ENCODE measurements around the gene ZCCHC14. TPM values are rescaled to one million over a fixed set of nuclear protein-coding genes. Genes with fewer than 3 reads are reported as not detected.

The ZCCHC14 gene
- total RNA-seq, 2 experiments from 2014 or later = 16.4 to 18.3 TPM

- no peaks in the 10 kb centered on the region for H3K27me3 ChIP-seq (ENCODE audit: control insufficient read depth in 1 of 2, insufficient read depth in 2 of 2, low read length in 2 of 2)
- Mint-ChIP-seq H3K4me3 (no peak overlapping the region), H3K36me3 (ENCODE audit: low read depth) (peaks cover 73% of the 10 kb centered on the region), H3K27me3 (no peaks in the 10 kb centered on the region), H3K27ac (no peak overlapping the region), H3K4me1 (ENCODE audit: low read depth) (peaks cover 10% of the 10 kb centered on the region), H3K9me3 (no peaks in the 10 kb centered on the region)
- no peak for TF ChIP-seq CTCF (IDR thresholded peaks at IDR 0.05)
- CTCF ChIA-PET = interaction anchor here (0.6 kb wide), 1 partner anchor 105 kb away, joined by 3 read pairs; no protein-coding TSS in a partner anchor
- no peak for DNase-seq
- POLR2A ChIA-PET = interaction anchor here (0.6 kb wide), 1 partner anchor 33 kb away, joined by 3 read pairs; no protein-coding TSS in a partner anchor
- ATAC-seq (ENCODE audit: poor library complexity) = no peak
- no peak overlapping the region for H3K27ac ChIP-seq (ENCODE audit: low read depth in 1 of 2, low read length in 2 of 2)
- peaks cover 12% of the 10 kb centered on the region for H3K4me1 ChIP-seq (ENCODE audit: insufficient read depth, low read length)
- no peak overlapping the region for H3K4me3 ChIP-seq (ENCODE audit: low read length)
- H3K9me3 ChIP-seq (ENCODE audit: control insufficient read depth in 1 of 2, insufficient read depth in 1 of 2, low read length in 2 of 2) = no peaks in the 10 kb centered on the region
- intact Hi-C loops (cut with DNase I, micrococcal nuclease) = no loop called here
- peaks cover 62% of the 10 kb centered on the region for H3K36me3 ChIP-seq (ENCODE audit: insufficient read depth, low read length)
Observed at GRCh38 chr16:87360862-87361610, 131.8 kb downstream of the ZCCHC14 start.

- CTCF ChIA-PET = no interaction called here
- POLR2A ChIA-PET = no interaction called here
- Histone ChIP-seq H3K36me3 (ENCODE audit: insufficient read depth, low read length) (peaks cover 56% of the 10 kb centered on the region), H3K27ac (ENCODE audit: low read depth in 1 of 2, low read length in 2 of 2) (no peak overlapping the region), H3K9me3 (ENCODE audit: control insufficient read depth in 1 of 2, insufficient read depth in 1 of 2, low read length in 2 of 2) (no peaks in the 10 kb centered on the region), H3K4me3 (ENCODE audit: low read length) (no peak overlapping the region), H3K27me3 (ENCODE audit: control insufficient read depth in 1 of 2, insufficient read depth in 2 of 2, low read length in 2 of 2) (no peaks in the 10 kb centered on the region), H3K4me1 (ENCODE audit: insufficient read depth, low read length) (peaks cover 2% of the 10 kb centered on the region)
- H3K27ac Mint-ChIP-seq = no peak overlapping the region
- no peaks in the 10 kb centered on the region for H3K9me3 Mint-ChIP-seq
- ATAC-seq (ENCODE audit: poor library complexity) (no peak), DNase-seq (no peak)
- no peak for TF ChIP-seq CTCF (IDR thresholded peaks at IDR 0.05)
- H3K4me1 Mint-ChIP-seq (ENCODE audit: low read depth) = no peaks in the 10 kb centered on the region
- H3K4me3 Mint-ChIP-seq = no peak overlapping the region
- H3K36me3 Mint-ChIP-seq (ENCODE audit: low read depth) = peaks cover 70% of the 10 kb centered on the region
- intact Hi-C loops (cut with DNase I, micrococcal nuclease) = no loop called here
- no peaks in the 10 kb centered on the region for H3K27me3 Mint-ChIP-seq
Observed at GRCh38 chr16:87359121-87359520, 133.7 kb downstream of the ZCCHC14 start.

- ATAC-seq (ENCODE audit: poor library complexity) (no peak), DNase-seq (no peak)
- Histone ChIP-seq H3K4me3 (ENCODE audit: low read length) (no peak overlapping the region), H3K27ac (ENCODE audit: low read depth in 1 of 2, low read length in 2 of 2) (no peak overlapping the region), H3K4me1 (ENCODE audit: insufficient read depth, low read length) (no peaks in the 10 kb centered on the region), H3K36me3 (ENCODE audit: insufficient read depth, low read length) (peaks cover 51% of the 10 kb centered on the region), H3K27me3 (ENCODE audit: control insufficient read depth in 1 of 2, insufficient read depth in 2 of 2, low read length in 2 of 2) (no peaks in the 10 kb centered on the region), H3K9me3 (ENCODE audit: control insufficient read depth in 1 of 2, insufficient read depth in 1 of 2, low read length in 2 of 2) (no peaks in the 10 kb centered on the region)
- Mint-ChIP-seq H3K4me3 (no peak overlapping the region), H3K4me1 (ENCODE audit: low read depth) (no peaks in the 10 kb centered on the region), H3K27ac (no peak overlapping the region), H3K27me3 (no peaks in the 10 kb centered on the region), H3K36me3 (ENCODE audit: low read depth) (peaks cover 67% of the 10 kb centered on the region), H3K9me3 (no peaks in the 10 kb centered on the region)
- no peak for TF ChIP-seq CTCF (IDR thresholded peaks at IDR 0.05)
- intact Hi-C loops (cut with DNase I, micrococcal nuclease) = no loop called here
- ChIA-PET CTCF (no interaction called here), POLR2A (interaction anchor here (0.9 kb wide), 1 partner anchor 25 kb away, joined by 3 read pairs; the partner anchor contains the start of gene FBXO31)
Observed at GRCh38 chr16:87358696-87359095, 134.1 kb downstream of the ZCCHC14 start.

Measured in CD4-positive, alpha-beta T cell (primary cell).